GM23338 (cell line): ENCODE results near the gene CDK3. TPM values are rescaled to one million over a fixed set of nuclear protein-coding genes. Genes with fewer than 3 reads are reported as not detected.

Experiments used
- ATAC-seq: fragments of 200-7000 bp; cut with Tn5 transposase; 3 replicates; pipeline ENCODE4 v1.9.1; 2020
- DNase-seq: peaks from one replicate; pipeline ENCODE4 v3.0.0-alpha.2; 2015; ENCODE audit warnings: low spot score
- H2AFZ ChIP-seq: fragments of 200-600 bp; sonication (generic); 2 replicates; pipeline ENCODE4 v1.8.0; 2016; ENCODE audit warnings: antibody characterized with exemption, mild to moderate bottlenecking, moderate library complexity
- H3F3A ChIP-seq: fragments of 200-600 bp; sonication (generic); replicated peaks from 2 replicates; pipeline ENCODE4 v1.8.0; 2017; ENCODE audit warnings: antibody characterized with exemption, mixed run types, low read depth
- H3K27ac ChIP-seq: fragments of 200-600 bp; sonication (generic); 2 replicates; pipeline ENCODE4 v1.6.1; 2016; ENCODE audit warnings: low read depth
- H3K27me3 ChIP-seq: fragments of 200-600 bp; sonication (generic); 2 replicates; pipeline ENCODE4 v1.8.0; 2016; ENCODE audit warnings: mild to moderate bottlenecking, mixed run types, moderate library complexity; ENCODE audit not compliant: insufficient read depth
- H3K36me3 ChIP-seq: fragments of 200-600 bp; sonication (generic); 2 replicates; pipeline ENCODE4 v1.8.0; 2016; ENCODE audit warnings: mild to moderate bottlenecking; ENCODE audit not compliant: insufficient read depth
- H3K4me1 ChIP-seq: fragments of 200-600 bp; sonication (generic); 2 replicates; pipeline ENCODE4 v1.8.0; 2016; ENCODE audit warnings: mild to moderate bottlenecking, moderate library complexity; ENCODE audit not compliant: insufficient read depth
- H3K4me2 ChIP-seq: fragments of 200-600 bp; sonication (generic); 2 replicates; pipeline ENCODE4 v1.7.1; 2017; ENCODE audit warnings: mixed run types
- H3K4me3 ChIP-seq: fragments of 200-600 bp; sonication (generic); 2 replicates; pipeline ENCODE4 v1.6.1; 2016; ENCODE audit warnings: mixed run types
- H3K79me2 ChIP-seq: fragments of 200-600 bp; sonication (generic); replicated peaks from 2 replicates; pipeline ENCODE4 v1.8.0; 2017; ENCODE audit warnings: mild to moderate bottlenecking; ENCODE audit not compliant: insufficient read depth
- H3K9me2 ChIP-seq: fragments of 200-600 bp; sonication (generic); 2 replicates; pipeline ENCODE4 v1.8.0; 2017; ENCODE audit not compliant: insufficient read depth
- H4K20me1 ChIP-seq: fragments of 200-600 bp; sonication (generic); replicated peaks from 2 replicates; pipeline ENCODE4 v1.8.0; 2017; ENCODE audit warnings: mild to moderate bottlenecking; ENCODE audit not compliant: insufficient read depth
- H3K27ac Mint-ChIP-seq: 2 replicates; pipeline ENCODE4 v1.8.0; 2020; ENCODE audit warnings: inconsistent platforms, mild to moderate bottlenecking, moderate library complexity, mixed read lengths
- H3K27me3 Mint-ChIP-seq: 3 replicates; pipeline ENCODE4 v1.8.0; 2022; ENCODE audit warnings: low read depth, mild to moderate bottlenecking, moderate library complexity, mixed read lengths, inconsistent platforms; ENCODE audit not compliant: insufficient read depth, poor library complexity
- H3K36me3 Mint-ChIP-seq: 3 replicates; pipeline ENCODE4 v1.8.0; 2021; ENCODE audit warnings: low read depth, mild to moderate bottlenecking, inconsistent platforms, moderate library complexity, mixed read lengths
- H3K4me1 Mint-ChIP-seq: 3 replicates; pipeline ENCODE4 v1.8.0; 2020; ENCODE audit warnings: mild to moderate bottlenecking, inconsistent platforms, mixed read lengths
- H3K4me3 Mint-ChIP-seq: 3 replicates; pipeline ENCODE4 v1.8.0; 2021; ENCODE audit warnings: moderate library complexity, mild to moderate bottlenecking, inconsistent platforms, mixed read lengths
- H3K9me3 Mint-ChIP-seq: 3 replicates; pipeline ENCODE4 v1.8.0; 2020; ENCODE audit warnings: moderate library complexity, mild to moderate bottlenecking, inconsistent platforms, mixed read lengths
- CREB1 ChIP-seq: fragments of 250-450 bp; sonication (Bioruptor Pico); IDR thresholded peaks from 2 replicates; pipeline ENCODE4 v1.5.0; 2020; ENCODE audit warnings: low read depth, mild to moderate bottlenecking, moderate library complexity
- EZH2 ChIP-seq: fragments of 200-600 bp; sonication (generic); IDR thresholded peaks from one replicate; pipeline ENCODE4 v1.8.0; 2017; ENCODE audit warnings: antibody characterized with exemption, mild to moderate bottlenecking, low read depth; ENCODE audit not compliant: unreplicated experiment
- NANOG ChIP-seq: IDR thresholded peaks from 2 replicates; pipeline ENCODE4 v1.6.1; 2016; ENCODE audit warnings: antibody characterized with exemption, borderline replicate concordance
- ZNF114 ChIP-seq: fragments of 250-450 bp; sonication (Bioruptor Pico); IDR thresholded peaks from 2 replicates; pipeline ENCODE4 v1.5.0; 2020; ENCODE audit warnings: mild to moderate bottlenecking, moderate library complexity
- polyA plus RNA-seq: library from polyadenylated mRNA; unstranded; fragments of >200 nt; fragmentation: Nextera tagmentation; extraction: Ambion mirVana; gene quantifications from 2 replicates; pipeline ENCODE4 v1.2.1, GENCODE V29; 2016
- total RNA-seq: library from RNA; depleted of rRNA; stranded (reverse); fragments of >200 nt; shearing (Covaris generic); gene quantifications from 2 replicates; pipeline ENCODE4 v1.2.3, GENCODE V29; 2014
- TF ChIP-seq, protein P1 (sequence below): IDR thresholded peaks from 2 replicates; pipeline ENCODE4 v1.6.1; 2016; ENCODE audit warnings: antibody characterized with exemption
- TF ChIP-seq, protein P2 (sequence below): fragments of 250-450 bp; sonication (Bioruptor Pico); IDR thresholded peaks from 2 replicates; pipeline ENCODE4 v1.5.0; 2020; ENCODE audit warnings: mild to moderate bottlenecking, moderate library complexity
- TF ChIP-seq, protein P3 (sequence below): IDR thresholded peaks from one replicate; pipeline ENCODE4 v1.6.1; 2018; ENCODE audit warnings: antibody characterized with exemption; ENCODE audit not compliant: unreplicated experiment

The CDK3 gene
- total and polyA plus RNA-seq, 2 experiments from 2014 or later, result 7.9 to 10.2 TPM

DNA sequence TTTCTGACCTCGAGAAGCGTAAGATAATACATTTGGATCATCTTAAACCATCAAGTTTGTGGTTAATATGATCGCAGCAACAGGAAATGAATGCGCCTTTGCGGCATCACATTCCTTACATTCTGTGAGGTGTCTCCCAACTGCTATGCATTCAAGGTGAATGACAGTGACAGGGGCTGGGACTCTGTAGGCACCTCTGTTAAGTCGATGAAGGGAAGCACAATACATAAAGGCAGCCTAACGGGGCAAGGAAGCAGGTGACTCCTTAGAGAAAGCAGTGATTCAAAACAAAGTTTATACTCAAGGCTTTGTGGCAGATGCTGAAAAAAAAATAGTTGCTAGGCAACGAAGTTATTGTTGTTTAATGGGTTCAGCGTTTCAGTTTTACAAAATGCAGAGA is 48.1 kb downstream of the CDK3 start:
- TF ChIP-seq, protein P1, sequence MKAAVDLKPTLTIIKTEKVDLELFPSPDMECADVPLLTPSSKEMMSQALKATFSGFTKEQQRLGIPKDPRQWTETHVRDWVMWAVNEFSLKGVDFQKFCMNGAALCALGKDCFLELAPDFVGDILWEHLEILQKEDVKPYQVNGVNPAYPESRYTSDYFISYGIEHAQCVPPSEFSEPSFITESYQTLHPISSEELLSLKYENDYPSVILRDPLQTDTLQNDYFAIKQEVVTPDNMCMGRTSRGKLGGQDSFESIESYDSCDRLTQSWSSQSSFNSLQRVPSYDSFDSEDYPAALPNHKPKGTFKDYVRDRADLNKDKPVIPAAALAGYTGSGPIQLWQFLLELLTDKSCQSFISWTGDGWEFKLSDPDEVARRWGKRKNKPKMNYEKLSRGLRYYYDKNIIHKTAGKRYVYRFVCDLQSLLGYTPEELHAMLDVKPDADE, result no peak
- TF ChIP-seq ZNF114 (CRISPR knock-in tag) (no peak), EZH2 (no peak), NANOG (no peak), CREB1 (CRISPR knock-in tag) (no peak)
- TF ChIP-seq, protein P2, sequence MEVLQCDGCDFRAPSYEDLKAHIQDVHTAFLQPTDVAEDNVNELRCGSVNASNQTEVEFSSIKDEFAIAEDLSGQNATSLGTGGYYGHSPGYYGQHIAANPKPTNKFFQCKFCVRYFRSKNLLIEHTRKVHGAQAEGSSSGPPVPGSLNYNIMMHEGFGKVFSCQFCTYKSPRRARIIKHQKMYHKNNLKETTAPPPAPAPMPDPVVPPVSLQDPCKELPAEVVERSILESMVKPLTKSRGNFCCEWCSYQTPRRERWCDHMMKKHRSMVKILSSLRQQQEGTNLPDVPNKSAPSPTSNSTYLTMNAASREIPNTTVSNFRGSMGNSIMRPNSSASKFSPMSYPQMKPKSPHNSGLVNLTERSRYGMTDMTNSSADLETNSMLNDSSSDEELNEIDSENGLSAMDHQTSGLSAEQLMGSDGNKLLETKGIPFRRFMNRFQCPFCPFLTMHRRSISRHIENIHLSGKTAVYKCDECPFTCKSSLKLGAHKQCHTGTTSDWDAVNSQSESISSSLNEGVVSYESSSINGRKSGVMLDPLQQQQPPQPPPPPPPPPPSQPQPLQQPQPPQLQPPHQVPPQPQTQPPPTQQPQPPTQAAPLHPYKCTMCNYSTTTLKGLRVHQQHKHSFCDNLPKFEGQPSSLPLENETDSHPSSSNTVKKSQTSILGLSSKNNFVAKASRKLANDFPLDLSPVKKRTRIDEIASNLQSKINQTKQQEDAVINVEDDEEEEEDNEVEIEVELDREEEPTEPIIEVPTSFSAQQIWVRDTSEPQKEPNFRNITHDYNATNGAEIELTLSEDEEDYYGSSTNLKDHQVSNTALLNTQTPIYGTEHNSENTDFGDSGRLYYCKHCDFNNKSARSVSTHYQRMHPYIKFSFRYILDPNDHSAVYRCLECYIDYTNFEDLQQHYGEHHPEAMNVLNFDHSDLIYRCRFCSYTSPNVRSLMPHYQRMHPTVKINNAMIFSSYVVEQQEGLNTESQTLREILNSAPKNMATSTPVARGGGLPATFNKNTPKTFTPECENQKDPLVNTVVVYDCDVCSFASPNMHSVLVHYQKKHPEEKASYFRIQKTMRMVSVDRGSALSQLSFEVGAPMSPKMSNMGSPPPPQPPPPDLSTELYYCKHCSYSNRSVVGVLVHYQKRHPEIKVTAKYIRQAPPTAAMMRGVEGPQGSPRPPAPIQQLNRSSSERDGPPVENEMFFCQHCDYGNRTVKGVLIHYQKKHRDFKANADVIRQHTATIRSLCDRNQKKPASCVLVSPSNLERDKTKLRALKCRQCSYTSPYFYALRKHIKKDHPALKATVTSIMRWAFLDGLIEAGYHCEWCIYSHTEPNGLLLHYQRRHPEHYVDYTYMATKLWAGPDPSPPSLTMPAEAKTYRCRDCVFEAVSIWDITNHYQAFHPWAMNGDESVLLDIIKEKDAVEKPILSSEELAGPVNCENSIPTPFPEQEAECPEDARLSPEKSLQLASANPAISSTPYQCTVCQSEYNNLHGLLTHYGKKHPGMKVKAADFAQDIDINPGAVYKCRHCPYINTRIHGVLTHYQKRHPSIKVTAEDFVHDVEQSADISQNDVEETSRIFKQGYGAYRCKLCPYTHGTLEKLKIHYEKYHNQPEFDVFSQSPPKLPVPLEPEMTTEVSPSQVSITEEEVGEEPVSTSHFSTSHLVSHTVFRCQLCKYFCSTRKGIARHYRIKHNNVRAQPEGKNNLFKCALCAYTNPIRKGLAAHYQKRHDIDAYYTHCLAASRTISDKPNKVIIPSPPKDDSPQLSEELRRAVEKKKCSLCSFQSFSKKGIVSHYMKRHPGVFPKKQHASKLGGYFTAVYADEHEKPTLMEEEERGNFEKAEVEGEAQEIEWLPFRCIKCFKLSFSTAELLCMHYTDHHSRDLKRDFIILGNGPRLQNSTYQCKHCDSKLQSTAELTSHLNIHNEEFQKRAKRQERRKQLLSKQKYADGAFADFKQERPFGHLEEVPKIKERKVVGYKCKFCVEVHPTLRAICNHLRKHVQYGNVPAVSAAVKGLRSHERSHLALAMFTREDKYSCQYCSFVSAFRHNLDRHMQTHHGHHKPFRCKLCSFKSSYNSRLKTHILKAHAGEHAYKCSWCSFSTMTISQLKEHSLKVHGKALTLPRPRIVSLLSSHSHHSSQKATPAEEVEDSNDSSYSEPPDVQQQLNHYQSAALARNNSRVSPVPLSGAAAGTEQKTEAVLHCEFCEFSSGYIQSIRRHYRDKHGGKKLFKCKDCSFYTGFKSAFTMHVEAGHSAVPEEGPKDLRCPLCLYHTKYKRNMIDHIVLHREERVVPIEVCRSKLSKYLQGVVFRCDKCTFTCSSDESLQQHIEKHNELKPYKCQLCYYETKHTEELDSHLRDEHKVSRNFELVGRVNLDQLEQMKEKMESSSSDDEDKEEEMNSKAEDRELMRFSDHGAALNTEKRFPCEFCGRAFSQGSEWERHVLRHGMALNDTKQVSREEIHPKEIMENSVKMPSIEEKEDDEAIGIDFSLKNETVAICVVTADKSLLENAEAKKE (CRISPR knock-in tag), result no peak
- TF ChIP-seq, protein P3, sequence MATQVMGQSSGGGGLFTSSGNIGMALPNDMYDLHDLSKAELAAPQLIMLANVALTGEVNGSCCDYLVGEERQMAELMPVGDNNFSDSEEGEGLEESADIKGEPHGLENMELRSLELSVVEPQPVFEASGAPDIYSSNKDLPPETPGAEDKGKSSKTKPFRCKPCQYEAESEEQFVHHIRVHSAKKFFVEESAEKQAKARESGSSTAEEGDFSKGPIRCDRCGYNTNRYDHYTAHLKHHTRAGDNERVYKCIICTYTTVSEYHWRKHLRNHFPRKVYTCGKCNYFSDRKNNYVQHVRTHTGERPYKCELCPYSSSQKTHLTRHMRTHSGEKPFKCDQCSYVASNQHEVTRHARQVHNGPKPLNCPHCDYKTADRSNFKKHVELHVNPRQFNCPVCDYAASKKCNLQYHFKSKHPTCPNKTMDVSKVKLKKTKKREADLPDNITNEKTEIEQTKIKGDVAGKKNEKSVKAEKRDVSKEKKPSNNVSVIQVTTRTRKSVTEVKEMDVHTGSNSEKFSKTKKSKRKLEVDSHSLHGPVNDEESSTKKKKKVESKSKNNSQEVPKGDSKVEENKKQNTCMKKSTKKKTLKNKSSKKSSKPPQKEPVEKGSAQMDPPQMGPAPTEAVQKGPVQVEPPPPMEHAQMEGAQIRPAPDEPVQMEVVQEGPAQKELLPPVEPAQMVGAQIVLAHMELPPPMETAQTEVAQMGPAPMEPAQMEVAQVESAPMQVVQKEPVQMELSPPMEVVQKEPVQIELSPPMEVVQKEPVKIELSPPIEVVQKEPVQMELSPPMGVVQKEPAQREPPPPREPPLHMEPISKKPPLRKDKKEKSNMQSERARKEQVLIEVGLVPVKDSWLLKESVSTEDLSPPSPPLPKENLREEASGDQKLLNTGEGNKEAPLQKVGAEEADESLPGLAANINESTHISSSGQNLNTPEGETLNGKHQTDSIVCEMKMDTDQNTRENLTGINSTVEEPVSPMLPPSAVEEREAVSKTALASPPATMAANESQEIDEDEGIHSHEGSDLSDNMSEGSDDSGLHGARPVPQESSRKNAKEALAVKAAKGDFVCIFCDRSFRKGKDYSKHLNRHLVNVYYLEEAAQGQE, result no peak
- H3K9me3 Mint-ChIP-seq, result no peaks in the 10 kb centered on the region
- Histone ChIP-seq H4K20me1 (peaks cover 15% of the 10 kb centered on the region), H3K79me2 (peaks cover 9% of the 10 kb centered on the region; the same call in 1 of the 2 replicates), H3K27me3 (no peaks in the 10 kb centered on the region), H3K4me2 (no peak overlapping the region), H3K4me1 (peaks cover 9% of the 10 kb centered on the region; the same call in 1 of the 2 replicates), H3F3A (peaks cover 17% of the 10 kb centered on the region; the same call in 1 of the 2 replicates), H3K27ac (peak overlapping the region; percentile 74), H3K36me3 (peaks cover 47% of the 10 kb centered on the region), H3K9me2 (no peaks in the 10 kb centered on the region), H2AFZ (no peak overlapping the region), H3K4me3 (no peak overlapping the region)
- peaks cover 5% of the 10 kb centered on the region; the same call in 2 of the 3 replicates for H3K4me1 Mint-ChIP-seq
- H3K27me3 Mint-ChIP-seq, result peaks cover 1% of the 10 kb centered on the region
- H3K36me3 Mint-ChIP-seq, result peaks cover 73% of the 10 kb centered on the region
- no peak overlapping the region for H3K27ac Mint-ChIP-seq
- DNase-seq (peak; percentile 61), ATAC-seq (peak; percentile 40; the same call in 1 of the 3 replicates)
- no peak overlapping the region for H3K4me3 Mint-ChIP-seq
